DMS114 treated with DMSO at 0.1 percent for 48 hours (cell line): ENCODE data around the gene SCAF11.

Experiments
- DNase-seq: peaks from one replicate; lab custom pipeline; 2025; ENCODE audit not compliant: unreplicated experiment; lab: John Stamatoyannopoulos, UW

The SCAF11 gene

GRCh38 chr12:45930369-45930768, 60.0 kb downstream of the SCAF11 start:
- no peak for DNase-seq

DNA sequence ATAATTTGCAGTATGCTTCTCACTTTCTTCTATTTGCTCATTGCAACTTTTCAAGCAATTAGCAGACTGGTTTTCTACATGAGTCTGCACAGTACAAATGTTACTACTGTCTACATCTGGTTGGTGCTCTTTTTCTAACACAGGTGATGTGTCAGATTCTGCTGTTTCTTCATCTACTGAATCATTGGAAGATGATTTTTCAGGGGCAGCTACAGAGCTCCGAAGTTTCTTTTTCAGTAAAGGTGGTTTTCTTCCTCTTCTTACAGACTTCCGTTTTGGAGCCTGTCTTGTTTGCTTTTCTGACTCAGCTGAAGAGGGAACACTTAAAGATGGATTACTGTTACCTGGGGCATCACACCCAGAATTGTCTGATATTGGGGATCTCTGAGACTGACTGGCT, 62.1 kb downstream of the SCAF11 start:
- DNase-seq = no peak

GRCh38 chr12:45918818-45919217, 71.6 kb downstream of the SCAF11 start:
- no peak for DNase-seq

GRCh38 chr12:45915405-45915804, 75.0 kb downstream of the SCAF11 start:
- peak; percentile 32 for DNase-seq

DNA sequence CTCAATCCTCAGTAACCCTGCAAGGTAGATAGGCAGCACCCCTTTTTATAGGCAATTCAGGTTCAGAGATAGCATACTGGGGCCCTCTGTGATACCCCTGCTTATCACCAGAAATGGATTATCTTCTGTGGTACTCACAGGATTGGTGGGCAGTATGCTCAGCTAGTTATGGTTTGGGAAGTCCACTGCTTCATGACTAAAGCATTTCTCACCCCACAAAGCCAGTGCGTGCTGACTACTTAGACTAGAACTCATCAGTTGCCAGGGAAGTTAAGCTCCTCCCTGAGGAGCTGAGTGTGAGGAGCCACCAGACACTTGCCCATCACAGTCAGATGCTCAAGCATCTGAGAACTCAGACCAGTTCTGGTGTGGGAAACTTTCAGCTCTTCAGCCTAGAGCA, 76.3 kb downstream of the SCAF11 start:
- peak; percentile 62 for DNase-seq

DNA sequence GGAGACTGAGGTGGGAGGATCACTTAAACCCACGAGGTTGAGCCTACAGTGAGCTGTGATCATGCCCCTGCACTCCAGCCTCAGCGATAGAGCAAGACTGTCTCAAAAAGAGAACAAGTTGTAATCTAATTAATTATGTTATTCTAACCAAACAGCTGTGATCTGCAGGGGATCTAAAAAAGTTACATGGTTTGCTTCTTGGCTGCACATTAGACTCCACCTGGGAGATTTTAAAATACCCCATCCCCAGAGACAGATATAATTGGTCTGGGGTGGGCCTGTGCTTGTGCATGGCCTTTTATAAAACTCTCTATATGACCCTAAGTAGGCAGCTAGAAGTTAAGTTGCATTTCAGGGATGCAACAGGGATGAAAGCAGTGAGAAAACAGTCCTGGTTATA, 76.7 kb downstream of the SCAF11 start:
- DNase-seq = no peak

DNA sequence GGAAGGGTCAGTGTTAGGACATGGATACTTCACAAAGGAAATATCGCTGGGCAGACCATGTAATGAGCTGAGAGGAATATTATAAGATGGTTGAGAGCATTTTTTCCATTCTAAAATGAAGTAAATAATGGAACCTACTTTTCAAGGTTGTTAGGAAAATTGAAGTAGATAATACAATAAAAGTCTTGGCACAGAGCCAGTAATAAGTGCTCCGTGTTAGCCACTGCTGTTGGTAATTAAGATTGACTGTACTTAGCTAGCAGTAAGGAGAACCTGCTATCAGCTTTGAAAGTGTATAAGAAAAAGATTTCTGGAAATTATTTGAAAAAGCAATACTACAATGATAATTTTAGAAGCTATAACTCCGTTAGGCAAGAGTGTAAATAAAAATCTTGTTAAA, 77.6 kb downstream of the SCAF11 start:
- no peak for DNase-seq

GRCh38 chr12:45909041-45909713, 81.2 kb downstream of the SCAF11 start:
- DNase-seq = no peak

- DNase-seq = no peak
Observed at GRCh38 chr12:45907955-45908354, 82.4 kb downstream of the SCAF11 start.

- no peak for DNase-seq
Observed at GRCh38 chr12:45898094-45898493, 92.3 kb downstream of the SCAF11 start.

DNA sequence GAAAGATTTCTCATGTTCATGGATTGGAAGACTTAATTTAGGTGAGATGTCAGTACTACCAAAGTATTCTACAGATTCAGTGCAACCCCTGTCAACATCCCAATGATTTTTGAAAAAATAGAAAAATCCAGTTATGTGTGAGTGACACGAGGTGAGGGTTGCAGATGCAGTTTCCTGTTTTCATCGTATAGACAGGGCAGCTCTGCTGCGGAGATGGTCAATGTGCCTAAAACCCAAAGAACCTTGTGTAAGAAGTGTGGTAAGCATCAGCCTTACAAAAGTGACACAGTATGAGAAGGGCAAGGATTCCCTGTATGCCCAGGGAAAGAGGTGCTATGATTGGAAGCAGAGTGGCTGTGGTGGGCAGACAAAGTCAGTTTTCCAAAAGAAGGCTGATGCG, 94.4 kb downstream of the SCAF11 start:
- DNase-seq = no peak

DNA sequence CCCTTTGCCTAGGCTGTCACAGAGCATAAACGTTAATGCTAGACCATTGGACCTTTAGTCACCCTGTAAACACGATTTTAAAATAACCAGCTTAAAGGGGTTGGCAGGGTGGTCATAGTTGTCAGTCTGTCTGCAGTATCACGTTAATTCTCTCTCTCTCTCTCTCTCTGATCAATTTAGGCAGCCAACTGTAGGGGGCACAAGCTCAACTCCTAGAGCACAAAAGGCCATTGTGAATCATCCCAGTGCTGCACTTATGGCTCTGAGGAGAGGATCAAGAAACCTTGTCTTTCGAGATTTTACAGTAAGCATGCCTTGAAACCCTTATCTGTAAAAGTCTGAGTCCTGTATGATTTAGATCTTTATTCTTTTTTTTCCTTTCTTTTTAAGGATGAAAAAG, 97.1 kb downstream of the SCAF11 start:
- DNase-seq = no peak

GRCh38 chr12:45890276-45890675, 100.1 kb downstream of the SCAF11 start:
- no peak for DNase-seq

GRCh38 chr12:45887544-45887943, 102.8 kb downstream of the SCAF11 start:
- DNase-seq = no peak

DNA sequence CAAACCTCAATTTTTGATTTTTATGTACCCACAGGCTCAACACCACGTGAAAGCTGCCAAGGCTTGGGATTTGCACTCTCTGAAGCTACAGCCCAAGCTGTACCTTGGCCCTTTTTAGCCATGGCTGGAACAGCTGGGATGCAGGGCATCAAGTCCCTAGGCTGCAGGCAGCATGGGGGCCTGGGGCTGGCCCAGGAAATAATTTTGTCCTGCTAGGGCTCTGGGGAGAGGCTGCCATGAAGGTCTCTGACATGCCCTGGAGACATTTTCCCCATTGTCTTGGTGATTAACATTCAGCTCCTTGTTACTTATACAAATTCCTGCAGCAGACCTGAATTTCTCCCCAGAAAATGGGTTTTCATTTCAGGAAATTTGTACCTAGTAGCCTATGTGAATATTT, 103.7 kb downstream of the SCAF11 start:
- DNase-seq = no peak

GRCh38 chr12:45883187-45883586, 107.2 kb downstream of the SCAF11 start:
- no peak for DNase-seq

DNA sequence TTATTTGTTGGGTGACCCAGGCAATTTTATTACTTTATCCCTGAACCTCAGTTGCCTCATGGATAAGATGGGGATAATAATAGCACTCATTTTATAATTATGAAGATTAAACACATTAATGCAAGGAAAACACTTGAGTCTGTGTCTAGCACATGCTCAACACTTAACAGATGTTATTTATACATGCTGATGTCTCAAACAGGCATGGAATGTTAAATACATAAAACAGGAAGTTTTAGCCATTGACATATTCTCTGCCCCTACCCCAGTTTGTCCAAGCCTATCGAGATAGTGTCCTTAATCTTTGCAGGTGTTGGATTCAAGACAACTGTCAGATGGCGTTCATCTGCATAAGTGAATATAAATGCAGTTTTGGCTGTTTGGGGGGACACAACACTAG, 109.8 kb downstream of the SCAF11 start:
- DNase-seq = no peak

DNA sequence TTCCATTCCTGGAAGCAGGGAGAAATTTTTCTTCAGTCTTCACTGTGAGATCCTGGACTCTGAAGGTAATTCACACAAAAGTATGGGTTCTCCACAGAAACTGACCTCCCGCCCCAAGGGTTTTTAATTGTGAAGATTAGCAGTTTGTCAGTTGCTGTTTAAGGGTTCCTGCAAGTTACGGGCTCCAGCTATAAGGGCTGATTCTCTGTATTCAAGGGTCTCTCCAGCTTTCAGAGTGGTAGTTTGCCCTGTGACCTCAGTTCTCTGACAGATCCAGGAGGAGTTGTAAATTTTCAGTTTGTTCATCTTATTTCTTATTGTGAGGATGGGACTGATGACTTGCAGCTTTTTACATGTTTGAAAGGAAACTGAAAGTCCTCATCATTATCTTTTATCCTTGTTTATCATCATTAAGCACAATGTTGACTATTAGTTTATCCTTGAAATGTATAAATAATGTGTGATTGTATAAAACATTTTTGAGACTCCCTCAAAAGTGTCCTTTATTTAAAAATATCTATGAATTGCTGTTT, 110.9 kb downstream of the SCAF11 start:
- DNase-seq = no peak

- no peak for DNase-seq
Observed at GRCh38 chr12:45878630-45879255, 111.6 kb downstream of the SCAF11 start.

DNA sequence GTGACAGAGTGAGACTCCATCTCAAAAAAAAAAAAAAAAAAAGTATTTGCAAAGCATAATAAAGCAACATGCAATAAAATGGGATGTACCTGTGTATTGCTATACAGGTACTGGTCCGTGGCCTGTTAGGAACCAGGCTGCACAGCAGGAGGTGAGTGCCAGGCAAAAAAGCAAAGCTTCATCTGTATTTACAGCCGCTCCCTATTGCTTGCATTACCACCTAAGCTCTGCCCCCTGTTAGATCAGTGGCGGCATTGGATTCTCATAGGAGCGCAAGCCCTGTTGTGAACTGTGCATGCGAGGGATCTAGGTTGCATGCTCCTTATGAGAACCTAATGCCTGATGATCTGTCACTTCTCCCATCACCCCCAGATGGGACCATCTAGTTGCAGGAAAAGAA, 113.3 kb downstream of the SCAF11 start:
- no peak for DNase-seq

DNA sequence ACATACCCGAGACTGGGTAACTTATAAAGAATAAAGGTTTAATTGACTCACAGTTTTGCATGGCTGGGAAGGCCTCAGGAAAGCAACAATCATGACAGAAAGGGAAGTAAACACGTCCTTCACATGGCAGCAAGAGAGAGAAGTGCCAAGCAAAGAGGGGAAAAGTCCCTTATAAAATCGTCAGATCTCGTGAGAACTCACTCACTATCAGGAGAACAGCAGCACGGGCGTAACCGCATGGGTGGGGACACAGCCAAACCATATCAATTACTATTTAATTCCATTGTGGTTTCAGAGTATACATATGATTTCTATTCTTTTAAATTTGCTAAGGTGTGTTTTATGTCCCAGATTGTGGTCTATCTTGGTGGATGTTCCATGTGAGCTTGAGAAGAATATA, 117.9 kb downstream of the SCAF11 start:
- no peak for DNase-seq
